Suppressor macrophage treated with lipopolysaccharide for 1 hour (primary cell): ENCODE results near the gene CDK6.

ENCODE experiments used
- DNase-seq, 3 donors: peaks; one replicate each; pipeline ENCODE4 v3.0.0-alpha.2; 2020 to 2022

CDK6 gene

DNA sequence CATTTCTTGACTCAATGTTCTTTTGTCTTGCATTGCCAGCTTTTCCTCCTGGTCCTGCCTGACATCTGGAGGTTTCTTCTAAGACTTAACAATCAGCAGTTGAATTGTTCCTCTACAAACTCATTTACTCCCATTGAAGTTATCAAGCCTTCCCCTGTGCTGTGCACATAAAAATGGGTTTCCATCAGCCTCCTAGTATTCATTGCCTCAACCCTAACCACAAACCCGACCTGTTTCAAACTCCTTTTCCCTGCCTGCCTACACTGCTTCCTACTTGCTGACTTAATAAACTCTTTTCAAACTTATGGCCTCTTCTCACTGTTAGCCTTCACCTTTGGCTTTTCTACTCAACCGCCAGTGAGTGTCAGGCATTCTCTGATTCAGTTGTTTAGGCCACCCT is 9.4 kb upstream of the CDK6 start:
- no peak for DNase-seq

GRCh38 chr7:92843781-92844180 is 7.4 kb upstream of the CDK6 start:
- DNase-seq: no peak

DNA sequence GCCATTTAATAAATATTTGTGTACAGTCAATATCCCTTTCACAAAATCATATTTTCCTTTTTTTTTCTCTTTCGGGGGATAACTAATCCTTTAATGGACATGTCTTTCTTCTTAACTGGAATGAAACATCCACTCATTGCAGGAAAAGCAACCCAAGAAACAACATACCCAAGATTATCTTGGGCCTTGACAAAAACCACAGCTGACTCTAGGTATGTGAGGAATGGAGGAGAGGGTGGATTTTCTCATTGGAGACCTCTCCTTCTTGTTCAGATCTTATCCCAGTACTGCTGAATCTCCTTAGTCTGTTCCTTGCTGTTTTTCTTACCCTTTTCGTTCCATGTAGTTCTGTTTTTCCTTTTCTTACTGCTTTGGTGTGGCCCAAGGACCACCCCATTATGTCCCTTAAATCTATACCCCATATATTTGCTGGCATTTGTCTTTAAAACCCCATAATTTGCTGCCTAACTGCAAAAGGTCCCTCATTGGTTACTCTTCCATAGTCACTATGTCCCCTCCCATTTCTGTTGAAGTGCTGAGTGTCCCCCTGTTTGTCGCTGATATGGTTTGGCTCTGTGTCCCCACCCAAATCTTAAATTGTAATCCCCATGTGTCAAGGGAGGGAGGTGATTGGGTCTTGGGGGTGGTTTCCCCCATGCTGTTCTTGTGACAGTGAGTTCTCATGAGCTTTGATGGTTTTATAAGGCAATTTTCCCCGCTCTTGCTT is 6.8 kb upstream of the CDK6 start:
- no peak for DNase-seq

GRCh38 chr7:92841192-92841591 is 4.8 kb upstream of the CDK6 start:
- no peak for DNase-seq

DNA sequence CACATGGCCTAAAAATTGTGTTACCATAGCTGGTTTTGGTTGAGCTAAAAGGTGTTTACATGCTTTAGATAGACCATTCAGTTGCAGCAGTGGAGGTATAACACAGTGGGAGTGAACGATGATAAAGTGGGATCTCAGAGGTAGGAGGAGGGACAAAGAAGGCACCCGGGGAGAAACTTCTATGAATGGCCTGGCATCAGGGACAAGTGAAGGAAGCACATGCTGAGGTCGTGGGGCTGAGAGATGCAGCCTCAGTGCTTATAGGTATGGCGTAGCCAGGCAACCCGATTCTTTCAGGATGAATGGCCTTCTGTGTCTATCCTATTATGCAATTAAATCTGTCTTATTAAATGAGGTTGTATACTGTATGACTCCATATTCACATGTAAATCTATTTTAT is 3.9 kb upstream of the CDK6 start:
- no peak for DNase-seq

- no peak for DNase-seq
Measured at GRCh38 chr7:92839901-92840300, 3.5 kb upstream of the CDK6 start.

GRCh38 chr7:92838934-92839333 is 2.6 kb upstream of the CDK6 start:
- DNase-seq: no peak

DNA sequence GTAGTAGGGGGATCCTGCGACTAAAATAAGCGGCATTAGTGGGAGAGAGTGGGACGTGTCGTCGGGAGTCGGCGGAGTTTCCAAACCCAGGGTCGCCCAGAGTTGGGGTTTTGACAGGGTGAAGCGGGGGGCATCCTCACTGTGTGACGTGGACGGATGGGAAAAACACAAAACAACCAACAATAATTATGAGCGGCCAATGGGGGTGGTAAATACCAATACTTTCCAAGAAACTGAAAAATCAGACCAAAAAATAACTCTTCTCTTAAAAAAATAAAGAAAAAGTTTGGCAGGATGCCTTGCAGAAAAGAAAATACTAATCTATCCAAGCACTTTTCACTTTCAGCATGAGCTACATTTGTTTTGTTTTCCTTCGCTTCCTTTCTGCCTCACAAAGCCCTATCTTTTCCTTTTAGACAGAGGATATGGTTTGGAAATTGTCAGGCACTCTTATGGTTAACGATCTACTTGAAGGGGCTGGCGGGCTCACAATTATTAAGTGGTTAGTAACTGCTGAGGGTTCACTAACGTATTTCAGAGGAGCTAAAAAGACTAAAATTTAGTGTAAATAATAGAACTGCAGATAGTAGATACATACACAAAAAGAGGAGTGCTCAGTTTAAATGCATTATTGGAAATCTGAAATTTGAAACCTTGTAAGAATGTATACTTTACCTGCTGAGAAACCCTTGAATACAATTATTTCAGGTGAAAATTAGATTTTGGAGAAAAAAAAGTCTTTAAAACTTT is 802 bp upstream of the CDK6 start:
- peak; percentile 55 to 67 (median 66) for DNase-seq

GRCh38 chr7:92835851-92836488 is 403 bp downstream of the CDK6 start:
- peak; percentile 64 to 72 (median 71) for DNase-seq

- peak; percentile 71 to 73 (median 72) for DNase-seq
Measured at GRCh38 chr7:92835261-92835850, 1.0 kb downstream of the CDK6 start.

DNA sequence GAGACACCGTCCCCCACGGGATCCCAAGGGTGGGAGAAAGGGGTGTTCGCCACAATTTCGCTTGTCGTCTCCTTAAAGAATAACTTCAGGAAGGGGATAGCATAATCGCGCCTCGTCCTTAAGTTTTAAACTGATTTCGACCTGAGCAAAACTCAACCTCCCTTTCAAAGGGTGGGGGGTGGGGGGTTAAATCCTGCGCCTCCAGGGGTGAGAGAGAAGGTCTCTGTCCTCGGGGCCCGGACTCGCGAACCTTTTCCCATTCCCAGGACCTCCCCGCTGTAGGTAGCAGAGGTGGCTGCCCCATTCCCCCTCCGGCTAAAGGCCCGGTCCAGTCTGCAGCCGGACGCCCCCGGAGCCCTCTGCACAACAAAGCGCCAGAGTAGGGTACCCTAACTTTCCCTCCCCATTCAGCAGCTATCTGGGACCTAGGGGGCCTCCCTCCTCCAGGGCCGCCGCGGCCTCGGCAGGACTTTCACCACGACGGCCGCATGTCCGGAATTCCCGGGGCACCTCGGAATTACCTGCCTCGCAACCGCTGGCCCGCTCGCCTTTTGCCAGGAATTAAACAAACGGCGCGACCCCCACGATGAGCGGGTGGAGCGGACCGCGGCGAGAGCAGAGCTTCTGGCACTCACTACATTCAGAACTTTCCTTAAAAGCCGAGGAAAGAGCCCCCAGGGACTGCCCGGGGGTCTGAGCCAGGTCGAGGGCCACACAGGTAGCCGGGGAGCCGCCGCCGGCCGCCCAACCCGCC is 1.7 kb downstream of the CDK6 start:
- DNase-seq: peak in 1 of 3 donors; percentile 38

DNA sequence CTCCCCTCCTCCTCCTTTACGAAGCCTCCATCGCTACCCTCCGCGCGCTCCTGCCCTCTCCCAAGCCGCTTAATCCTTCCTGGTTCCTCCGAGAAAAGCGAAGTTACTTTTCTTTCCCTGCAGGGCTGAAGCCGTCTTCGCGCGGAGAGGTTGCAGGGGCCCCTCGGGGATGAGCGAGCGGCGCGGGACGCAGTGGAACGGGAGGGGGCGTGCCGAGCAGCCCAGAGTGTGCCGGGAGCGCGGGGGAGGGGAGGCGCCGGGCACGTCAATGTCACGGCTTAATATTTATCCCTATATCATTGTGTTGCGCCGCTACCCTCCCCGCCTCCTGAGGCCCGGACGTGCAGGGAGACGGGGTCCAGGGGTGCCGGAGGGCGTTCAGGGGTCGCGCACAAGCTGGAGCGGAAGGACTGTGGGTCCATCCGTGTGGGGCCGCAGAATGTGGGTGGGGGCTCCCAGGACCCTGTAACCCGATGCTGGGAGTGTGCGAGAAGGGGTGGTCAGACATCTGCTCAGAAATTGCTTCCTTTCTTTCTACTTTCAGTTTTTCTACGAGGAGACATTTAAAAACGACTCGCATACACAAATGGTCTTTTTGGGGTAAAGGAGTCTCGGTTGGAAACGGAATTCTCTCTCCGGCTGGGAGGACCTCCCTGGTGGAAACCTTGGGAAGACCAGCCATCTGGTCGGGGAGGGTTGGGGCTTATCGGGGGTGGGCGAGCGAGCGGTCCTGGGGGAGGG is 2.4 kb downstream of the CDK6 start:
- peak; percentile 77 to 91 (median 84) for DNase-seq

DNA sequence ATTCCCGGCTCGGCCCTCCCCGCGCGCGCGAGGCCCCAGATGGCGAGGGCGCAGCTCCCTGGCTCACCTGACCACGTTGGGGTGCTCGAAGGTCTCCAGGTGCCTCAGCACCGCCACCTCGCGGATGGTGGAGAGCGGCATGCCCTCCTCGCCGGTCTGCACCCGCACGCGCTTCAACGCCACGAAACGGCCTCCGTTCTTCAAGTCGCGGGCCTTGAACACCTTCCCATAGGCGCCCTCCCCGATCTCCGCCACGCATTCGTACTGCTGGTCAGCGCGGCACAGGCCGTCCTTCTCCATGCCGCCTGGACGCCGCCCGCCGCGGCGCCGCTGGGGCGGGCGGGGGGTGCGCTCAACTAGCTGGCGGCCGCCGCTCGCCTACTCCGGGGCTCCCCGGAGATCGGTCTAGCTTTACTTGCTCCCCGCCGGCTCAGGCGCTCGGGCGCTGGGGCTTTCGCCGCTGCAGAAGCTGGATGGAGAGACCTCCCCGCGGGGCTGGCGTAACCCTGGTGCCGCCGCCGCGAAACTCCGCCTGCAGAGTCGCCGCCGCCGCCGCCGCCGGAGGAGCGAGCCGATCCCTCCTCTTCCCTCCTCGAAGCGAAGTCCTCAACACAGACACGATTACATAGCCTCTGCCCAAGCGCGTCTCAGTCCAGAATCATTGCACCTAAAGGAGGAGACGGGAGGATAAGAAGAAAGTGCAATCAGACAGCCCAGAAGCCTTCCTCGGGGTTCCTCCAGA is 3.2 kb downstream of the CDK6 start:
- peak; percentile 79 to 90 (median 83) for DNase-seq

GRCh38 chr7:92832534-92833023 is 3.8 kb downstream of the CDK6 start:
- peak in 1 of 3 donors; percentile 43 for DNase-seq

GRCh38 chr7:92831716-92832533 is 4.4 kb downstream of the CDK6 start:
- peak; percentile 91 to 96 (median 93) for DNase-seq

GRCh38 chr7:92830532-92831110 is 5.8 kb downstream of the CDK6 start:
- peak; percentile 71 to 92 (median 90) for DNase-seq

- DNase-seq: no peak
Measured at GRCh38 chr7:92830027-92830426, 6.3 kb downstream of the CDK6 start.

DNA sequence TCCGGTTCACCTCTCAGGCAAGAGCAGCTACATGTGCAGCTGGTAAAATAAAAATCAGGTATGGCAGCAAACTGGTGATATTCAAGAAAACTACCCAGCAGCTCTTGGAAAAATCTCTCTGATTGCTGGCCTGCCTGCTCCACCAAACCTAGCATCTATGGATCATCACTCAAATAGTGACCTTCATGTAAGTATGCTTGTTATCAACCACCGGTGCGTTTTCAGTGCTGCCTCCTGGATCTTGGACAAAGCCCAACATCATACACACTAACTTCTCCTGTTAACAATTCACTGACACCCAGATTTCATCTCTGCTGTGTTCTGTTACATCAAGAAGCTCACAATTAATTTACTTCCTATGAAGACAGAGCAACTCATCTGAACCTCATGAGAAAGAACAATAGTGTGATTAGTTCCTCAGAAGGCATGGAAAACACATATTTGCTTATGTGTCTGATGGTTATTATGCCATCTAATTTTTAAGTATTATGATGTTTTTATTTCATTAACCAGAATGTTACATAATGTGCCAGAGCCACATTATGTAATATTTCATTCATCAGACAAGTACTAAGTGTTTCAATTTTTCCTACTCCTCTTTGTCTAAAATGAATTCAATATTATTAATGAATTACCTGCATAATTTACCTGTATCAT is 8.8 kb downstream of the CDK6 start:
- DNase-seq: peak in 1 of 3 donors; percentile 24
